Astrocyte of the spinal cord (primary cell): ENCODE measurements around the gene PSMG4.

Experiments used
- DNase-seq: peaks from one replicate; pipeline ENCODE4 v3.0.0; 2011; ENCODE audit warnings: low read depth, low spot score
- H3K4me3 ChIP-seq: 2 replicates; pipeline ENCODE4 v1.5.1; 2011; ENCODE audit warnings: low read depth, mild to moderate bottlenecking, low read length, moderate library complexity
- CTCF ChIP-seq: IDR thresholded peaks from 2 replicates; pipeline ENCODE4 v1.5.1; 2012; ENCODE audit warnings: low read depth, mild to moderate bottlenecking, low read length, inconsistent platforms
- in situ Hi-C: cut with HindIII; loops from 2 replicates; pipeline ENCODE4 v1.10.0; 2017; ENCODE audit warnings: low sequenced_read_pairs

Gene PSMG4

GRCh38 chr6:3314621-3315467, 56.1 kb downstream of the PSMG4 start:
- no peak overlapping the region for H3K4me3 ChIP-seq
- in situ Hi-C loops, result no loop called here
- no peak for TF ChIP-seq CTCF
- no peak for DNase-seq

- TF ChIP-seq CTCF, result no peak
- in situ Hi-C loops, result no loop called here
- no peak overlapping the region for H3K4me3 ChIP-seq
- peak; percentile 52 for DNase-seq
Measured at GRCh38 chr6:3315841-3316240, 57.1 kb downstream of the PSMG4 start.

- TF ChIP-seq CTCF, result no peak
- H3K4me3 ChIP-seq, result no peak overlapping the region
- in situ Hi-C loops, result no loop called here
- no peak for DNase-seq
Measured at GRCh38 chr6:3316331-3316730, 57.6 kb downstream of the PSMG4 start.

GRCh38 chr6:3316818-3317217, 58.1 kb downstream of the PSMG4 start:
- H3K4me3 ChIP-seq, result no peak overlapping the region
- no peak for TF ChIP-seq CTCF
- in situ Hi-C loops, result no loop called here
- DNase-seq, result no peak
